Mesothelial cell of epicardium (in vitro differentiated cells): Measurements from ENCODE around the gene THRA. TPM values are rescaled to one million over a fixed set of nuclear protein-coding genes. Genes with fewer than 3 reads are reported as not detected.

ENCODE experiments used
- DNase-seq, 2 experiments: peaks; one replicate each; pipeline ENCODE4 v3.0.0; 2021; ENCODE audit warnings: low spot score in 2 of 2; ENCODE audit not compliant: unreplicated experiment in 2 of 2
- H3K27ac Mint-ChIP-seq: 2 replicates; pipeline ENCODE4 v1.8.0; 2021; ENCODE audit warnings: mixed read lengths
- H3K27me3 Mint-ChIP-seq: 2 replicates; pipeline ENCODE4 v1.8.0; 2021; ENCODE audit warnings: low read depth, mixed read lengths
- H3K36me3 Mint-ChIP-seq: 2 replicates; pipeline ENCODE4 v1.8.0; 2021; ENCODE audit warnings: mixed read lengths
- H3K4me1 Mint-ChIP-seq: 2 replicates; pipeline ENCODE4 v1.8.0; 2021; ENCODE audit warnings: mixed read lengths
- H3K4me3 Mint-ChIP-seq: 2 replicates; pipeline ENCODE4 v1.8.0; 2021; ENCODE audit warnings: mild to moderate bottlenecking, moderate library complexity, mixed read lengths
- H3K9me3 Mint-ChIP-seq: 2 replicates; pipeline ENCODE4 v1.8.0; 2021; ENCODE audit warnings: mixed read lengths
- total RNA-seq: library from RNA; stranded (reverse); gene quantifications from 3 replicates; pipeline ENCODE4 v1.2.1, GENCODE V29; 2021
- TF ChIP-seq, protein P1 (sequence below): fragments of 200-600 bp; sonication (generic); IDR thresholded peaks from one replicate; pipeline ENCODE4 v1.5.0; 2021; ENCODE audit warnings: antibody characterized with exemption; ENCODE audit not compliant: unreplicated experiment

The THRA gene
- total RNA-seq, 1 donor from 2014 or later: 42.4 TPM

DNA sequence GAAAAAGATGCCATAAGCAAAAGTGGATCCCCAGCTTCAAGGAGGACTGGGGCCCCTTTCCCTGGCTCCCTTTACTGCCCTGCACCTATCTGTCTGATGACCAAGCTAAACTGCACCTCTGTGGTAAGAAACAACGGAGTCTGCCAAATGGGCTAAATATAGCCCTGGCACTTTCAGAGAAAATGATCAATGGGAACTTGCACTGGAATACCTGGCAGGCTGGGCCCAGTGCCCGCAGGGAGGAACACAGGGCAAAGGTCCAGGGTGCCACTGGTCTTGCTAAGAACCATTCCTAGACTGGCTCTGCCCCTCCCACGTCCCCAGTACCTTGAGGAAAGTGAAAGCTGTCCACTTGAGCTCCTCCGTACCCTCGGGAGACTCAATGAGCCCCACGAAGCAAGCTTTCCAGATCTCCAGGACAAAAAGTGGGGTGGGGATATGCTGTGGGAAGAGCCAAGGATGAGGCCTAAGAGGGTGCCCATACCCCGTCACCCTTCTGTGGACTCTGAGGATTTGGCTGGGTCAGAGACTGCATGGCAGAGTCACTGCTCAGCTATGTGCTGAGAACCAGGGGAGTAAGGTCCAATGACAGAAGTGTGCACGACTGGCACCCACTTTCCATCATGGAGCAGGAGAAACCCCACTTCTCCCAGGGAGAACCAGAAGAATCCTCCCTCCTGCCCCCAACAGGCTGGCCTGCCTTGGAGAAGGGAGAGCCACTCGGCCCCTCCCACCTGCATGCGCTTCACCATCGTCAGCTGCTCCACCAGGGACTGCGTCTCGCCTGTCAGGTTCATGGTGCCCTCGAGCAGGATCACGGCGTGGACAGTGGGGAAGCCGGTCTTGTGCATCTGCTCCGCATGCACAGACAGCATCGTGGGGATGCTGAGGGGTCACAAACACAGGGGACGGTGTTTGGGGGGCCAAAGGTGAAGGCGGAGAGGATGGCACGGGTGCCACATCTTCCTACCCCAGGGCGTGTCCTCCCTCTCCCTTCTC is 30.1 kb upstream of the THRA start:
- DNase-seq: no peak
- peaks cover 40% of the 10 kb centered on the region for H3K36me3 Mint-ChIP-seq

DNA sequence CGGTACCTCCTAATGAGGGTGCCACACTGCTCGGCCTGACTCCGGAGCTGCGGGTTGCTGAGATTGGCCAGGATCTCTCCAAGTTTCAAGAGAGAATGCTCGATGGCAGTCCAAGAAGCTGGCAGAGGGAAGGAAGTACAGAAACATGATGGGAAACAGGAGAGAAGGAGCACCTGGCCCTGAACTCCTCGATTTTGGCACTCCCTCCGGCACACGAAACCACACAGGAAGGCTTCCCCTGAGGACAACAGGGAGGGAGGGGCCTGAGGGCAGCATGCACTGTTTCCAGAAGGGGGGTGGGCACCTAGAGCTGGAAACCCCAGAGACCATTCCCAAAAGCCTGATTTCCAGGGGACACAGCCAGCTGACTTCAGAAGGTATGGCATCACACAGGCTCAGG is 29.4 kb upstream of the THRA start:
- TF ChIP-seq, protein P1, sequence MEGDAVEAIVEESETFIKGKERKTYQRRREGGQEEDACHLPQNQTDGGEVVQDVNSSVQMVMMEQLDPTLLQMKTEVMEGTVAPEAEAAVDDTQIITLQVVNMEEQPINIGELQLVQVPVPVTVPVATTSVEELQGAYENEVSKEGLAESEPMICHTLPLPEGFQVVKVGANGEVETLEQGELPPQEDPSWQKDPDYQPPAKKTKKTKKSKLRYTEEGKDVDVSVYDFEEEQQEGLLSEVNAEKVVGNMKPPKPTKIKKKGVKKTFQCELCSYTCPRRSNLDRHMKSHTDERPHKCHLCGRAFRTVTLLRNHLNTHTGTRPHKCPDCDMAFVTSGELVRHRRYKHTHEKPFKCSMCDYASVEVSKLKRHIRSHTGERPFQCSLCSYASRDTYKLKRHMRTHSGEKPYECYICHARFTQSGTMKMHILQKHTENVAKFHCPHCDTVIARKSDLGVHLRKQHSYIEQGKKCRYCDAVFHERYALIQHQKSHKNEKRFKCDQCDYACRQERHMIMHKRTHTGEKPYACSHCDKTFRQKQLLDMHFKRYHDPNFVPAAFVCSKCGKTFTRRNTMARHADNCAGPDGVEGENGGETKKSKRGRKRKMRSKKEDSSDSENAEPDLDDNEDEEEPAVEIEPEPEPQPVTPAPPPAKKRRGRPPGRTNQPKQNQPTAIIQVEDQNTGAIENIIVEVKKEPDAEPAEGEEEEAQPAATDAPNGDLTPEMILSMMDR: no peak
- no peak overlapping the region for H3K4me3 Mint-ChIP-seq
- peaks cover 40% of the 10 kb centered on the region for H3K36me3 Mint-ChIP-seq
- no peak for DNase-seq
- no peaks in the 10 kb centered on the region for H3K4me1 Mint-ChIP-seq
- no peak overlapping the region for H3K27ac Mint-ChIP-seq
- no peaks in the 10 kb centered on the region for H3K27me3 Mint-ChIP-seq
- H3K9me3 Mint-ChIP-seq: no peaks in the 10 kb centered on the region

More for the DNA sequence above, 30.1 kb upstream of the THRA start:
- Mint-ChIP-seq H3K4me1 (no peaks in the 10 kb centered on the region), H3K9me3 (no peaks in the 10 kb centered on the region), H3K4me3 (no peak overlapping the region), H3K27me3 (no peaks in the 10 kb centered on the region), H3K27ac (no peak overlapping the region)
- TF ChIP-seq, protein P1: no peak

DNA sequence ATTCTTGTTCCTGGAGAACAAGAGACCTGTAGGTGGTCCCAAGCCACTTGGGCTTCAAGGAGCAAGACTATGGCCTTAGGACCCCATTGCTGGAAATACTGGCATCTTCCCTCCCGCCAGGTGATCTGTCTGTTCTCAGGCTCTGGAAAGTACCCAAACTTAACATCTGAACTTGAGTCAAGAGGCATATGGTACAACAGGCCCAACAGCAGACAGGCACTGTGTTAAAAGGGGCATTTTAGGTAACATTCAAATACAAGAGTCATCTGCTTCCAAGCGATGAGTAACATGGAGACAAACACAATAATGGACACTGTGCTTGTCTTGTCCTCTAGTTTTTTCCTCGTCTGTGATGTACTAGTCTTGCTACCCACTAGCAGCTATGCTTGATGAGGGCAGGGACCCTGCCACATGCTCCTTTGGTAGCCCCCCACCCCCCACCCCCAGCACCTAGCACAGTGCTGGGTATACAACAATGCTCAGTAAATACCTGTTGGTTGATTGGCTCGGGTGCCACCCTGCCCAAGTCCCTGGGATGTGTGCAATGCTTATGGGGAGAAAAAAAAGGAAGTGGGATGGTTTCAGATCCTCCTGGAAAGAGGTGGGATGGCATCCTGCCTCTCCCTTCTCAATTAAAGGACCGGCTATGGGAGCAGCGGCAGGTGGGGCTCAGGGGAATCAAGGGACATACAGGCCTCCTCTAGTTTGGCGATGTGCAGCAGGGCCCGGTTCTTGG is 28.2 kb upstream of the THRA start:
- Mint-ChIP-seq H3K9me3 (no peaks in the 10 kb centered on the region), H3K27ac (no peak overlapping the region), H3K27me3 (no peaks in the 10 kb centered on the region), H3K36me3 (peaks cover 28% of the 10 kb centered on the region), H3K4me3 (no peak overlapping the region), H3K4me1 (peaks cover 9% of the 10 kb centered on the region)
- TF ChIP-seq, protein P1: no peak
- no peak for DNase-seq

DNA sequence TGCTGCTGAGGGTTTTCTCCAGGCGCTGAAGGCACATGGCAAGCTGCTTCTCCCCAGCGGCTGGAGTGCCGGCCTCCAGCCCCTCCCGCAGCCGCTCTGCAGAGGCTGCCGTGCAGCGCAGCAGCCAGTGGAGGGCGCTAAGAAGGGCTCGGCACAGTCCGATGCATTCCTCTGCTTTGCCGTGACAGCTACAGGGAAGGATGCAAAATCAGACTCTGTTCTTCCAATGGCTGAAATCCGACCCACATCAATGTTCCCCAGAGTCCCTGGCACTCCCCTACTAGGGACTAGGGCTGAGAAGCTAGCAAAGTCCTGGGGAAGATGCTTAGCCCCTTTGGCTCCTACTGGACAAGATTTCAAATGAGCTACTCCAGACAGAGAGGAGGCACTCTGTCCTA is 27.6 kb upstream of the THRA start:
- Mint-ChIP-seq H3K27ac (no peak overlapping the region), H3K4me3 (no peak overlapping the region), H3K9me3 (no peaks in the 10 kb centered on the region), H3K27me3 (no peaks in the 10 kb centered on the region), H3K36me3 (peaks cover 25% of the 10 kb centered on the region), H3K4me1 (peaks cover 9% of the 10 kb centered on the region)
- TF ChIP-seq, protein P1: peak; percentile 29
- peak in 1 of 2 experiments; percentile 54 for DNase-seq

DNA sequence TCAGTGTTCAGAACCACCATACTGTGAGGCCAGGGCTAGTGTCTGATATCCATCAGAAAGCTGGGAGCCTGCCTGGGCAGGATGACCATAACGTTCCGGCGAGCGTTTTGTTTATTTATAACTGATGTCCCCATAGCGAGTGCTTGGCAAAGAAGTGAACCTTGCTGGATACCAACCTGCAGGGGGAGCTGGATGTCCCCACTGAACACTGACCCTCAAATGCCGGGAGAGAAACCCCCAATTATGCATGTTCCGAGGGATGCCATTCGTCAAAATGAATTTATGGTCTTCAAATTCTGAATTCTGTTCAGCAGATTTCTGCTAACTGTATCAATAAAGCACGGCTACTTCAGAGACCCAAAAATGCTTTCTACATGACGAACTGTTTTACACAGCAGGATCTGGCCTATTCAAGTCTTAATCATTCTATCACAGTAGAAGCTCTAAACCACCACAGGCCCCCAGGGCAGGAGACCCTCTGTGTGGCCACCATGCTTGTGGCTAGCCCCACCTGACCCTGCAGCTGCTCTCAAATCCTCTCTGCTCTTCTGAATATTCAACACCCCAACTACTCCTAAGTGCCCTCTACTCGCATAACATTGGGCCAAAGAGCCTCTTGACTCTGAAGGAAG is 23.8 kb upstream of the THRA start:
- Mint-ChIP-seq H3K4me3 (no peak overlapping the region), H3K9me3 (no peaks in the 10 kb centered on the region), H3K27me3 (no peaks in the 10 kb centered on the region), H3K4me1 (peaks cover 9% of the 10 kb centered on the region), H3K36me3 (peaks cover 17% of the 10 kb centered on the region), H3K27ac (peak overlapping the region; percentile 68)
- no peak for DNase-seq
- TF ChIP-seq, protein P1: peak; percentile 37
